Measurements from ENCODE around the gene EIF4E3.

DNA sequence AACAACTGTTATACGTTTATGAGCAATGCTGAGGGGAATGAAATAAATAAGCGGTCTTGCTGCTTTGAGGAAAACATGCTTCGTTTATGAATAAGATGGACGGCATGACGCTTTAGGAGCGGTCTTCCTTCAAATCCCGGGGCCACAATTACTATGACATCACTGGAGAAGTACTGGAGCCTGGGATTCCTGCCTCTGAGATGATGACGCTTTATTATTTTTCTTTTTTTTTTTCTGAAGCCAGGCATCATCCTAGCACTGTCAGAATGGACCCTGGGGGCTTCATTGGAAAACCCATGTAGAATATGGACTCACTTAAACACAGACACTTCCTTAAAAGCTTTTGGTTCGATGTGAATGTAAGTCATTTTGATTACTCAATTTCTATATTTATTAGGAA is 89.2 kb downstream of the EIF4E3 start:
- TF ChIP-seq, protein P1, sequence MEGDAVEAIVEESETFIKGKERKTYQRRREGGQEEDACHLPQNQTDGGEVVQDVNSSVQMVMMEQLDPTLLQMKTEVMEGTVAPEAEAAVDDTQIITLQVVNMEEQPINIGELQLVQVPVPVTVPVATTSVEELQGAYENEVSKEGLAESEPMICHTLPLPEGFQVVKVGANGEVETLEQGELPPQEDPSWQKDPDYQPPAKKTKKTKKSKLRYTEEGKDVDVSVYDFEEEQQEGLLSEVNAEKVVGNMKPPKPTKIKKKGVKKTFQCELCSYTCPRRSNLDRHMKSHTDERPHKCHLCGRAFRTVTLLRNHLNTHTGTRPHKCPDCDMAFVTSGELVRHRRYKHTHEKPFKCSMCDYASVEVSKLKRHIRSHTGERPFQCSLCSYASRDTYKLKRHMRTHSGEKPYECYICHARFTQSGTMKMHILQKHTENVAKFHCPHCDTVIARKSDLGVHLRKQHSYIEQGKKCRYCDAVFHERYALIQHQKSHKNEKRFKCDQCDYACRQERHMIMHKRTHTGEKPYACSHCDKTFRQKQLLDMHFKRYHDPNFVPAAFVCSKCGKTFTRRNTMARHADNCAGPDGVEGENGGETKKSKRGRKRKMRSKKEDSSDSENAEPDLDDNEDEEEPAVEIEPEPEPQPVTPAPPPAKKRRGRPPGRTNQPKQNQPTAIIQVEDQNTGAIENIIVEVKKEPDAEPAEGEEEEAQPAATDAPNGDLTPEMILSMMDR (IDR thresholded peaks at IDR 0.05; ENCODE audit: low read length), result no peak
- TF ChIP-seq EZH2 (optimal IDR thresholded peaks at IDR 0.05; ENCODE audit: low read depth, low read length), result no peak

All from MM.1S (cell line).